WI38 (cell line): Measurements from ENCODE around the gene LRP11.
"Not testable (repeated sequence)": the region's sequence is repeated elsewhere in the genome, so short reads cannot be mapped to it uniquely, and the experiment has no call there.

ENCODE experiments used
- H3K4me3 ChIP-seq: 2 replicates; pipeline ENCODE4 v1.5.1; 2011; ENCODE audit warnings: low read depth, mild to moderate bottlenecking, control low read depth, low read length
- TF ChIP-seq, protein P1 (sequence below): IDR thresholded peaks from 2 replicates; pipeline ENCODE4 v1.5.1; 2012; ENCODE audit warnings: low read depth, mild to moderate bottlenecking, control low read depth, low read length

LRP11 gene

DNA sequence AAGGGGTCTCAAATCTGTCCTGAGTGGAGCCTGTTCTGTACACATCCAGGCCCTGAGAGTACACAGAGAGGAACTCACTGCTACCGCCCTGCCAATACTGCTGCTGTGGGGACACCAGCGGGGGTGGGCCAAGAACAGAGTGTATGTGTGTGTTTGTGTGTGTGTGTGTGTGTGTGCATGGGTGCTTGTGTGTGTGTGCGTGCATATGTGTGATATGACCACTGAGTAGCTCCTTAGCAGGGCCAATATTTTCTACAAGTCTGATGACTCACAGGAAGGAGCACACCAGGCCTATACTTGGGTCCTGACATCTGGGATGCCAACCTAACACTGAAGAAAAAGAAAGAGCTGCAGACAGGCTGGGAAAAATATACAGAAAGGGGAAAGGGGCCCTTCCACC lies 32.3 kb upstream of the LRP11 start:
- TF ChIP-seq, protein P1, sequence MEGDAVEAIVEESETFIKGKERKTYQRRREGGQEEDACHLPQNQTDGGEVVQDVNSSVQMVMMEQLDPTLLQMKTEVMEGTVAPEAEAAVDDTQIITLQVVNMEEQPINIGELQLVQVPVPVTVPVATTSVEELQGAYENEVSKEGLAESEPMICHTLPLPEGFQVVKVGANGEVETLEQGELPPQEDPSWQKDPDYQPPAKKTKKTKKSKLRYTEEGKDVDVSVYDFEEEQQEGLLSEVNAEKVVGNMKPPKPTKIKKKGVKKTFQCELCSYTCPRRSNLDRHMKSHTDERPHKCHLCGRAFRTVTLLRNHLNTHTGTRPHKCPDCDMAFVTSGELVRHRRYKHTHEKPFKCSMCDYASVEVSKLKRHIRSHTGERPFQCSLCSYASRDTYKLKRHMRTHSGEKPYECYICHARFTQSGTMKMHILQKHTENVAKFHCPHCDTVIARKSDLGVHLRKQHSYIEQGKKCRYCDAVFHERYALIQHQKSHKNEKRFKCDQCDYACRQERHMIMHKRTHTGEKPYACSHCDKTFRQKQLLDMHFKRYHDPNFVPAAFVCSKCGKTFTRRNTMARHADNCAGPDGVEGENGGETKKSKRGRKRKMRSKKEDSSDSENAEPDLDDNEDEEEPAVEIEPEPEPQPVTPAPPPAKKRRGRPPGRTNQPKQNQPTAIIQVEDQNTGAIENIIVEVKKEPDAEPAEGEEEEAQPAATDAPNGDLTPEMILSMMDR = no peak
- no peak overlapping the region; the same call in 1 of the 2 replicates for H3K4me3 ChIP-seq

DNA sequence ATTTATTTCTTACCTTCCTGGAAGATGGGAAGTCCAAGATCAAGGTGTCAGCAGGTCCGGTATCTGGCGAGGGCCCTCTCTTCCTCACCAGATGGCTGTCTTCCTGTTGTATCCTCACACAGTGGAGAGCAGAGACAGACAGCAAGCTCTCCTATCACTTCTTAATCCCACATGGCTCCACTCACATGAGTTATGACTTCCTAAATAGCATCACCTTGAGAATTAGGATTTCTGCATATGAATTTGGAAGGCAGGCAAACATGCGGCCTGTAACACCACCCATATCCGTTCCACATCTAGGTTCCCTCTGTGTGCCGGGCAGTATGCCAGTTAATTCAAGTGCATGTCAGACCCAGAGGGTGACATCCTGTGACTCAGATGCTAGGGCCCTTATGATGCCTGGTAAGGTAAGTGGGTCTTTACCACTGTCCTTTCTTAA lies 31.7 kb upstream of the LRP11 start:
- TF ChIP-seq, protein P1 = no peak
- H3K4me3 ChIP-seq = no peak overlapping the region

DNA sequence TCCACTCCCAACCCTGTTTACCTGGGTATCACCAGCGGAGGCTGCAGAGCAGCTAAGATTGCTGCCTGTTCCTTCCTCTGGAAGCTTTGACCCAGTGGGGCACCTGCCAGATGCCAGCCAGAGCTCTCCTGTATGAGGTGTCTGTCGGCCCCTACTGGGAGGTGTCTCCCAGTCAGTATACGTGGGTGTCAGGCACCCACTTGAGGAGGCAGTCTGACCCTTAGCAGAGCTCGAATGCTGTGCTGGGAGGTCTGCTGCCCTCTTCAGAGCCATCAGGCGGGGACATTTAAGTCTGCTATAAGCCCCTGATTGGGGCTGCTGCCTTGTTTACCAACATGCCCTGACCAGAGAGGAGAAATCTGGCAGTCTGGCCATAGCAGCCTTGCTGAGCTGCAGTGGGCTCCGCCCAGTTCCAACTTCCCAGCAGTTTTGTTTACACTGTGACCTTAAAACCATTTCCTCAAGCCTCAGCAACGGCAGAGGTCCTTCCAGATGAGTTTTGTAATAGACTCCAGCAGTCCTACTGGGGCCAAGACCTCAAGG lies 31.0 kb upstream of the LRP11 start:
- TF ChIP-seq, protein P1 = no peak
- H3K4me3 ChIP-seq = no peak overlapping the region

DNA sequence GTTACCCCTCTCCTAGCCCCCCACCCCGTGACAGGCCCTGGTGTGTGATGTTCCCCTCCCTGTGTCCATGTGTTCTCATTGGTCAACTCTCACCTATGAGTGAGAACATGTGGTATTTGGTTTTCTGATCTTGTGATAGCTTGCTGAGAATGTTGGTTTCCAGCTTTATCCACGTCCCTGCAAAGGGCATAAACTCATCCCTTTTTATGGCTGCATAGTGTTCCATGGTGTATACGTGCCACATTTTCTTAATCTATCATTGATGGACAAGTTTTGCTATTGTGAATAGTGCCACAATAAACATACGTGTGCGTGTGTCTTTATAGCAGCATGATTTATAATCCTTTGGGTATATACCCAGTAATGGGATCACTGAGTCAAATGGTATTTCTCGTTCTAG lies 27.7 kb upstream of the LRP11 start:
- not testable (repeated sequence) for H3K4me3 ChIP-seq

DNA sequence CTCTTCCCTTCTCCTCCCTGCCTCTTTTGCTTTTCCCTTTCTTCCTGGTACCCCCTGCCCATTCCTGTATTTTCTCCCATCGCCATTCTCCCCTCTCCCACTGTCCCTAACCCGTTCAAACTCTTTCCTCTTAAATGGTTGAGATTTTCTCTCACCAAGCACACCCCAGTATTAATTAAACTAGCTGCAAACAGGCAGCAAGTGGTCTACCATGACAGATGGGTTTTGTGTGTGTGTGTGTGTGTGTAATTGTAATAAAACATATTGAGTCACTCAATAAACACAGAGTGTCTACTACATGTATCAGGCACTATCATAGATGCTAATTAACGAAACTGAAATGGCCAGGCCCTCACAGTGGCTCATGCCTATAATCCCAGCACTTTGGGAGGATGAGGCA lies 27.1 kb upstream of the LRP11 start:
- TF ChIP-seq, protein P1 = no peak
- H3K4me3 ChIP-seq = no peak overlapping the region

DNA sequence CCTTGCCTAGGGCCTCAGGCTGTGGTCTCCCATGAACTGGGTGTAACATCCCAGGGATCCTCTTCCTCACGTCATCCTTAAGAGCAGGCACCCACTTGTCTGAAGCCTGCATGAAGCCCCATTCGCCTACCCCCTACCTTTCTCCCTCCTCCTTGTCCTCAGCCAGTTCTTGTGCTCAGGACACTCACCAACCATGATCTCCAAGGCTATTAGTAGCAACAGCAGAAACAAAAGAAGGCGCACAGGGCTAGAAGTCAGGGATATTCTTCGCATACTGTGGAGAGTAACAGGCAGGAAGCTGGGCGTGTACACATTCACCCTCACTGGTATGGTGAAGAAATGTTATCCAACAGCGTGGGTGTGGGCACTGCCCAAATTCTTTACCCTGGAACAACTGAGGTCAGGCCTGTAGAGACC lies 26.5 kb upstream of the LRP11 start:
- TF ChIP-seq, protein P1 = no peak
- no peak overlapping the region for H3K4me3 ChIP-seq

DNA sequence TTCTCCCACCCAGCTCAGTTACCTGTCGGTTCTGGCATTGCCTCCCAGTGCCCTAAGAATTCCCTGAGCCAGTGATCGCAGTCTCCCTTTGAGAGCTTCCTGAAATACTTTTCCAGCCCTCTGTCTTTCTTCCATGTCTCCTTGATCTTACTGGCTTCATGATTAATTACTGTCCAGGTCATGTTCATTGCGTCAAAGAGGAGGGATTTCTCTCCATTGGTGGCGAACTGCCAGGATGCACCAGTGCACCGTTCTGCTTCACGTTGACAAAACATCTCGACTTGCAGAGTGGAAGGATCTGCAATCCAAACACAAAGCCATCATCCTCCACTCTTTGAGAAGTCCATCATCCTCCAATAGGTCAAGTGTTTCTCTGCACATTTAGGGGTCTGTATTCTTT lies 25.2 kb upstream of the LRP11 start:
- H3K4me3 ChIP-seq = no peak overlapping the region
- TF ChIP-seq, protein P1 = no peak

DNA sequence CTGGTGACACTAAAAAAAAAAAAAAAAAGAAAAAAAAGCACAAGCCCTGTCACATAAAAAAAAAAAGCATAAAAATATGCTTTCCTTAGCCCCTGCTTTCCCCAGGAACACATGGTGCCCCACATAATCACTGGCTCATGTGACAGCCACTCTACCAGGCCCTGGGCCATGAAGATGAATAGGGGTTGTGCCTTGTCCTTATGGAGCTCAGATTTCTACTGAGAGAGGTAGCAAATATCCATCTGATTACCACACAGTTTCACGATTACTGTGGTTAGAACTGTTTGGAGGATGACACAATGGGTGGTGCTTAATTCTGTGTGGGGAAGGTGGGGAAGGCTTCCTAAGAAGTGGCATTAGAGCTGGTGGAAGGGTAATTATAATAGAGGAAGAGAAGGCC lies 24.5 kb upstream of the LRP11 start:
- no peak overlapping the region for H3K4me3 ChIP-seq

More for the DNA sequence above, 24.5 kb upstream of the LRP11 start:
- TF ChIP-seq, protein P1 = no peak
